Mesothelial cell of epicardium (in vitro differentiated cells): Measurements from ENCODE around the gene PATL1. TPM values are rescaled to one million over a fixed set of nuclear protein-coding genes. Genes with fewer than 3 reads are reported as not detected.

ENCODE experiments used
- DNase-seq, 2 experiments: peaks; one replicate each; pipeline ENCODE4 v3.0.0; 2021; ENCODE audit warnings: low spot score in 2 of 2; ENCODE audit not compliant: unreplicated experiment in 2 of 2
- H3K27ac Mint-ChIP-seq: 2 replicates; pipeline ENCODE4 v1.8.0; 2021; ENCODE audit warnings: mixed read lengths
- H3K27me3 Mint-ChIP-seq: 2 replicates; pipeline ENCODE4 v1.8.0; 2021; ENCODE audit warnings: low read depth, mixed read lengths
- H3K36me3 Mint-ChIP-seq: 2 replicates; pipeline ENCODE4 v1.8.0; 2021; ENCODE audit warnings: mixed read lengths
- H3K4me1 Mint-ChIP-seq: 2 replicates; pipeline ENCODE4 v1.8.0; 2021; ENCODE audit warnings: mixed read lengths
- H3K4me3 Mint-ChIP-seq: 2 replicates; pipeline ENCODE4 v1.8.0; 2021; ENCODE audit warnings: mild to moderate bottlenecking, moderate library complexity, mixed read lengths
- H3K9me3 Mint-ChIP-seq: 2 replicates; pipeline ENCODE4 v1.8.0; 2021; ENCODE audit warnings: mixed read lengths
- total RNA-seq: library from RNA; stranded (reverse); gene quantifications from 3 replicates; pipeline ENCODE4 v1.2.1, GENCODE V29; 2021
- TF ChIP-seq, protein P1 (sequence below): fragments of 200-600 bp; sonication (generic); IDR thresholded peaks from one replicate; pipeline ENCODE4 v1.5.0; 2021; ENCODE audit warnings: antibody characterized with exemption; ENCODE audit not compliant: unreplicated experiment

The PATL1 gene
- total RNA-seq, 1 donor from 2014 or later = 30.6 TPM

DNA sequence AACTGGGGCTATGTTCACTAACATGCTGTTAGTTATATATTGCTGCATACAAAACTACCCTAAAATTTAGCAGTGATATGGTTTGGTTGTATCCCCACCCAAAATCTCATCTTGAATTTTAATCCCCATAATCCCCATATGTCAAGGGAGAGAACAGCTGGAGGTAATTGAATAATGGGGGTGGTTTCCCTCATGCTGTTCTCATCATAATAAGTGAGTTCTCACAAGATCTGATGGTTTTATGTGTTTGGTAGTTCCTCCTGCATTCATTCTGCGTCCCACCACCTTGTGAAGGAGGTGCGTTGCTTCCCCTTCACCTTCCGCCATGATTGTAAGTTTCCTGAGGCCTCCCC lies 10.0 kb upstream of the PATL1 start:
- peaks cover 8% of the 10 kb centered on the region for H3K9me3 Mint-ChIP-seq
- H3K4me1 Mint-ChIP-seq = peaks cover 4% of the 10 kb centered on the region
- no peak for DNase-seq
- no peak overlapping the region for H3K27ac Mint-ChIP-seq
- H3K36me3 Mint-ChIP-seq = no peaks in the 10 kb centered on the region
- H3K27me3 Mint-ChIP-seq = no peaks in the 10 kb centered on the region
- TF ChIP-seq, protein P1, sequence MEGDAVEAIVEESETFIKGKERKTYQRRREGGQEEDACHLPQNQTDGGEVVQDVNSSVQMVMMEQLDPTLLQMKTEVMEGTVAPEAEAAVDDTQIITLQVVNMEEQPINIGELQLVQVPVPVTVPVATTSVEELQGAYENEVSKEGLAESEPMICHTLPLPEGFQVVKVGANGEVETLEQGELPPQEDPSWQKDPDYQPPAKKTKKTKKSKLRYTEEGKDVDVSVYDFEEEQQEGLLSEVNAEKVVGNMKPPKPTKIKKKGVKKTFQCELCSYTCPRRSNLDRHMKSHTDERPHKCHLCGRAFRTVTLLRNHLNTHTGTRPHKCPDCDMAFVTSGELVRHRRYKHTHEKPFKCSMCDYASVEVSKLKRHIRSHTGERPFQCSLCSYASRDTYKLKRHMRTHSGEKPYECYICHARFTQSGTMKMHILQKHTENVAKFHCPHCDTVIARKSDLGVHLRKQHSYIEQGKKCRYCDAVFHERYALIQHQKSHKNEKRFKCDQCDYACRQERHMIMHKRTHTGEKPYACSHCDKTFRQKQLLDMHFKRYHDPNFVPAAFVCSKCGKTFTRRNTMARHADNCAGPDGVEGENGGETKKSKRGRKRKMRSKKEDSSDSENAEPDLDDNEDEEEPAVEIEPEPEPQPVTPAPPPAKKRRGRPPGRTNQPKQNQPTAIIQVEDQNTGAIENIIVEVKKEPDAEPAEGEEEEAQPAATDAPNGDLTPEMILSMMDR = no peak
- H3K4me3 Mint-ChIP-seq = no peak overlapping the region

DNA sequence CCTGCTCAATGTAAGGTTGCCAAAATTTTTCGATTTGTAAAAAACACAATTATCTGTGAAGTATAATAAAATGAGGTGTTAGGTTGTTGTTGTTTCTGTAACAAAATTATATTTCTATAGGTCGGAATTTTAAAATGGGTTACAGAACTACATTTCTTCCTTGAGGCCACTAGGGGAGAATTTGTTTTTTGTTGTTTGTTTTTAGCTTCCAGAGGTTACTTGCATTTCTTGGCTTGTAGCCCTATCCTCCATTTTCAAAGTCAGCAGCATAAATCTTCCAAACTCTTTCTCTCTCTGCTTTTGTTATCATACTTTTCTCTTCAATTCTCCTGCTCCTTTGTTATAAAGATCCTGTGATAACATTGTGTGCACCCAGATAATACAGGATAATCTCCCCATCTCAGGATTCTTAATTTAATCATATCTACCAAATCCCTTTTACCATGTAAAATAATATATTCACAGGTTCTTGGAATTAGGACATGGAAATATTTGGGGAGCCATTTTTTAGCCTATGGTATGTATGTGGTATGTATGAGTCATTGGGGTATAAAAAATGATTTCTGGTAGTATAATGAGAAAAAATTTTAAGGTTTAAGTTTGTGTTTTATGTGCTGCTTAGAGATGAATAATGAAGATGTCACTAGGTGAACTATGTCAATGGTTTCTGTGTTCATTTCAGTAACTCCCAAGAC lies 9.4 kb upstream of the PATL1 start:
- Mint-ChIP-seq H3K4me1 (peaks cover 4% of the 10 kb centered on the region), H3K27ac (no peak overlapping the region), H3K9me3 (peaks cover 8% of the 10 kb centered on the region), H3K36me3 (no peaks in the 10 kb centered on the region), H3K4me3 (no peak overlapping the region), H3K27me3 (no peaks in the 10 kb centered on the region)
- DNase-seq = no peak
- TF ChIP-seq, protein P1 = peak; percentile 30

DNA sequence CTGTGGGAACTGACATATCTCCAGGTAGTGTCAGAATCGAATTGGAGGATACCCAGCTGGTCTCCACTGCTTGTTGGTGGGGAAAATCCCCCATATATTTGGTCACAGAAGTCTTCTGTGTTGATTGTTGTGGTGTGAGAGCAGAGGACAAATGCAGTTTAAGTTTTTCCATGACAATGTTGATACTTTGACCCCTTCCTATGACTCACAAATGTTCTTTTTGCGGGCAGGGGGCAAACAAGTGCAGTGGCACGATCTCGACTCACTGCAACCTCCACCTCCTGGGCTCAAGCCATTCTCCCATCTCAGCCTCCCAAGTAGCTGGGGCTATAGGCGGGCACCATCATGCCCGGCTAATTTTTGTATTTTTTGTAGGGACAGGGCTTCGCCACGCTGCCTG lies 7.4 kb upstream of the PATL1 start:
- no peaks in the 10 kb centered on the region for H3K27me3 Mint-ChIP-seq
- H3K36me3 Mint-ChIP-seq = no peaks in the 10 kb centered on the region
- H3K27ac Mint-ChIP-seq = no peak overlapping the region
- peaks cover 8% of the 10 kb centered on the region for H3K9me3 Mint-ChIP-seq
- H3K4me1 Mint-ChIP-seq = peaks cover 4% of the 10 kb centered on the region
- no peak overlapping the region for H3K4me3 Mint-ChIP-seq
- TF ChIP-seq, protein P1 = no peak
- DNase-seq = no peak

DNA sequence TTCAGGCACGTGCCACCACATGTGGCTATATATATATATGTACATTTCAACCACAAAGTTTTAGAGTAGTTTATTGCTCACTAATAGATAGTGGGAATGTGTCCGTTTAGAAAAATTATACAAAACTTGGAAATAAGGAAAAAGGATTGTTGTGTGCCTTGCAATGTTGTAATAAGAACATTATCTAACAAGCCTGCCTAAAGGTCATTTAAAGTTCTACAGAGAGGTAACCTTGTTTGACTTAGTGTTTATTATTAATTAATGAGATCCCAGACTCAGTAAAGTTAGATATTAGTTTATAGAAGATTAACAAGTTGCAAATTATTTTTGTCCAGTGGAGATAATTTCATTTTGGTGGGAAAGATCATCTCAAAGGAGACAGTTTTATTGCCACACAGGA lies 5.5 kb upstream of the PATL1 start:
- Mint-ChIP-seq H3K27ac (no peak overlapping the region), H3K9me3 (peaks cover 8% of the 10 kb centered on the region), H3K36me3 (no peaks in the 10 kb centered on the region), H3K4me1 (peaks cover 8% of the 10 kb centered on the region), H3K27me3 (no peaks in the 10 kb centered on the region), H3K4me3 (no peak overlapping the region)
- no peak for DNase-seq
- TF ChIP-seq, protein P1 = no peak

DNA sequence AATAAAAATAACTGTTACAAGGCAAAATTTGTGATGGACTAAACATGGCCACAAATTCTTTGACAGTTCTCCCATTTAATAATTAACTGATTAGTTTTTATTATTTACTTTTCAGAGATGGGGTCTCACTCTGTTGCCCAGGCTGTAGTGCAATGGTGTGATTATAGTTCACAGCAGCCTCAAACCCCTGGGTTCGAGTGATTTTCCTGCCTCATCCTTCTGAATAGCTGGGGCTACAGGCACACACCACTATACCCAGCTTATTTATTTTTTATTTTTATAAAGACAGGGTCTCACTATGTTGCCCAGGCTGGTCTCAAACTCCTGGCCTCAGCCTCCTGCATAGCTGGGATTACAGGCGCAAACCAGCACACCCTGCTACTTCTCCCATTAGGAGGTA lies 4.5 kb upstream of the PATL1 start:
- Mint-ChIP-seq H3K36me3 (no peaks in the 10 kb centered on the region), H3K27me3 (peaks cover under 1% of the 10 kb centered on the region), H3K4me3 (no peak overlapping the region), H3K4me1 (peaks cover 8% of the 10 kb centered on the region), H3K9me3 (peaks cover 6% of the 10 kb centered on the region), H3K27ac (no peak overlapping the region)
- DNase-seq = no peak
- TF ChIP-seq, protein P1 = no peak

DNA sequence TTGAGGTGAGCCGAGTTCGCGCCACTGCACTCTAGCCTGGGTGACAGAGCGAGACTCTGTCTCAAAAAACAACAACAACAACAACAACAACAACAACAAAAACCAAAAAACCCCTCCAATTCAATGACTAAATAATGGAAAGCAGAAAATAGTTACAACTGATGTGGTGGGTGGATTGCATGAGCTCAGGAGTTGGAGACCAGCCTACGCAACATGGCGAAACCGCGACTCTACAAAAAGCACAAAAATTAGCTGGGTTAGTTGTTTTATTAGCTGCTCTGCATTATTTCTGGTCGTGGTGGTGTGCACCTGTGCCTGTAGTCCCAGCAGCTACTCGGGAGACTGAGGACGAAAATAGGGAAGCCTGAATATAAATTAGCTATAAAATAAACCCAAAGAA lies 2.6 kb upstream of the PATL1 start:
- Mint-ChIP-seq H3K27me3 (peaks cover 2% of the 10 kb centered on the region), H3K4me3 (no peak overlapping the region), H3K4me1 (peaks cover 22% of the 10 kb centered on the region), H3K36me3 (peaks cover 6% of the 10 kb centered on the region), H3K9me3 (no peaks in the 10 kb centered on the region), H3K27ac (no peak overlapping the region)
- DNase-seq = no peak
- TF ChIP-seq, protein P1 = no peak
